T-helper 1 cell treated with Interleukin-12 subunit alpha and Interleukin-12 subunit beta and Interleukin-4 antibody, amounts not matched to agents 30 μg/mL and 1 μg/mL, for 36 hours (primary cell): ENCODE results near the gene NT5DC2.

Source experiments
- H3K27ac Mint-ChIP-seq: one replicate; pipeline ENCODE4 v1.8.0; 2021; ENCODE audit warnings: mild to moderate bottlenecking, mixed read lengths
- H3K27me3 Mint-ChIP-seq: one replicate; pipeline ENCODE4 v1.8.0; 2021; ENCODE audit warnings: low read depth, mixed read lengths
- H3K36me3 Mint-ChIP-seq: one replicate; pipeline ENCODE4 v1.8.0; 2021; ENCODE audit warnings: low read depth, mixed read lengths
- H3K4me1 Mint-ChIP-seq: one replicate; pipeline ENCODE4 v1.8.0; 2021; ENCODE audit warnings: low read depth, mixed read lengths
- H3K4me3 Mint-ChIP-seq: one replicate; pipeline ENCODE4 v1.8.0; 2021; ENCODE audit warnings: mild to moderate bottlenecking, moderate library complexity, mixed read lengths
- H3K9me3 Mint-ChIP-seq: one replicate; pipeline ENCODE4 v1.8.0; 2021; ENCODE audit warnings: mixed read lengths

NT5DC2 gene

GRCh38 chr3:52513281-52513680 lies 20.4 kb downstream of the NT5DC2 start:
- no peaks in the 10 kb centered on the region for H3K9me3 Mint-ChIP-seq
- no peak overlapping the region for H3K27ac Mint-ChIP-seq
- no peaks in the 10 kb centered on the region for H3K4me1 Mint-ChIP-seq
- H3K27me3 Mint-ChIP-seq, result no peaks in the 10 kb centered on the region
- H3K4me3 Mint-ChIP-seq, result no peak overlapping the region
- no peaks in the 10 kb centered on the region for H3K36me3 Mint-ChIP-seq

GRCh38 chr3:52512727-52513126 lies 20.9 kb downstream of the NT5DC2 start:
- H3K27ac Mint-ChIP-seq, result no peak overlapping the region
- no peaks in the 10 kb centered on the region for H3K27me3 Mint-ChIP-seq
- H3K9me3 Mint-ChIP-seq, result no peaks in the 10 kb centered on the region
- H3K4me1 Mint-ChIP-seq, result no peaks in the 10 kb centered on the region
- H3K4me3 Mint-ChIP-seq, result no peak overlapping the region
- H3K36me3 Mint-ChIP-seq, result no peaks in the 10 kb centered on the region

GRCh38 chr3:52512105-52512504 lies 21.6 kb downstream of the NT5DC2 start:
- H3K4me3 Mint-ChIP-seq, result no peak overlapping the region
- no peak overlapping the region for H3K27ac Mint-ChIP-seq
- no peaks in the 10 kb centered on the region for H3K9me3 Mint-ChIP-seq
- H3K27me3 Mint-ChIP-seq, result no peaks in the 10 kb centered on the region
- no peaks in the 10 kb centered on the region for H3K4me1 Mint-ChIP-seq
- no peaks in the 10 kb centered on the region for H3K36me3 Mint-ChIP-seq

GRCh38 chr3:52511509-52511908 lies 22.1 kb downstream of the NT5DC2 start:
- Mint-ChIP-seq H3K4me3 (no peak overlapping the region), H3K27me3 (no peaks in the 10 kb centered on the region), H3K9me3 (no peaks in the 10 kb centered on the region), H3K4me1 (no peaks in the 10 kb centered on the region), H3K27ac (no peak overlapping the region), H3K36me3 (no peaks in the 10 kb centered on the region)

GRCh38 chr3:52509753-52510328 lies 23.8 kb downstream of the NT5DC2 start:
- Mint-ChIP-seq H3K4me1 (no peaks in the 10 kb centered on the region), H3K4me3 (no peak overlapping the region), H3K27me3 (no peaks in the 10 kb centered on the region), H3K36me3 (no peaks in the 10 kb centered on the region), H3K27ac (no peak overlapping the region), H3K9me3 (no peaks in the 10 kb centered on the region)

GRCh38 chr3:52507359-52507758 lies 26.3 kb downstream of the NT5DC2 start:
- Mint-ChIP-seq H3K27me3 (no peaks in the 10 kb centered on the region), H3K27ac (no peak overlapping the region), H3K9me3 (no peaks in the 10 kb centered on the region), H3K4me3 (no peak overlapping the region), H3K36me3 (no peaks in the 10 kb centered on the region), H3K4me1 (no peaks in the 10 kb centered on the region)

- Mint-ChIP-seq H3K27ac (no peak overlapping the region), H3K36me3 (no peaks in the 10 kb centered on the region), H3K27me3 (no peaks in the 10 kb centered on the region), H3K4me1 (no peaks in the 10 kb centered on the region), H3K9me3 (no peaks in the 10 kb centered on the region), H3K4me3 (no peak overlapping the region)
These were observed 27.2 kb downstream of the NT5DC2 start for GRCh38 chr3:52506266-52506966.

- H3K27ac Mint-ChIP-seq, result no peak overlapping the region
- H3K4me3 Mint-ChIP-seq, result no peak overlapping the region
- H3K9me3 Mint-ChIP-seq, result no peaks in the 10 kb centered on the region
- H3K36me3 Mint-ChIP-seq, result no peaks in the 10 kb centered on the region
- no peaks in the 10 kb centered on the region for H3K27me3 Mint-ChIP-seq
- H3K4me1 Mint-ChIP-seq, result no peaks in the 10 kb centered on the region
These were observed 28.7 kb downstream of the NT5DC2 start for GRCh38 chr3:52504977-52505376.

GRCh38 chr3:52503788-52504424 lies 29.8 kb downstream of the NT5DC2 start:
- no peak overlapping the region for H3K4me3 Mint-ChIP-seq
- H3K36me3 Mint-ChIP-seq, result no peaks in the 10 kb centered on the region
- H3K9me3 Mint-ChIP-seq, result no peaks in the 10 kb centered on the region
- no peaks in the 10 kb centered on the region for H3K27me3 Mint-ChIP-seq
- no peaks in the 10 kb centered on the region for H3K4me1 Mint-ChIP-seq
- H3K27ac Mint-ChIP-seq, result no peak overlapping the region

- Mint-ChIP-seq H3K4me3 (no peak overlapping the region), H3K9me3 (no peaks in the 10 kb centered on the region), H3K27ac (no peak overlapping the region), H3K36me3 (no peaks in the 10 kb centered on the region), H3K27me3 (no peaks in the 10 kb centered on the region), H3K4me1 (no peaks in the 10 kb centered on the region)
These were observed 30.8 kb downstream of the NT5DC2 start for GRCh38 chr3:52502808-52503350.

- Mint-ChIP-seq H3K36me3 (no peaks in the 10 kb centered on the region), H3K4me3 (no peak overlapping the region), H3K27me3 (no peaks in the 10 kb centered on the region), H3K9me3 (no peaks in the 10 kb centered on the region), H3K4me1 (peaks cover 2% of the 10 kb centered on the region), H3K27ac (no peak overlapping the region)
These were observed 31.7 kb downstream of the NT5DC2 start for GRCh38 chr3:52502001-52502400.

- H3K36me3 Mint-ChIP-seq, result no peaks in the 10 kb centered on the region
- H3K4me3 Mint-ChIP-seq, result no peak overlapping the region
- H3K27me3 Mint-ChIP-seq, result no peaks in the 10 kb centered on the region
- H3K4me1 Mint-ChIP-seq, result peaks cover 2% of the 10 kb centered on the region
- H3K27ac Mint-ChIP-seq, result no peak overlapping the region
- H3K9me3 Mint-ChIP-seq, result no peaks in the 10 kb centered on the region
These were observed 32.6 kb downstream of the NT5DC2 start for GRCh38 chr3:52501046-52501445.

GRCh38 chr3:52498137-52499054 lies 35.3 kb downstream of the NT5DC2 start:
- H3K4me1 Mint-ChIP-seq, result peaks cover 2% of the 10 kb centered on the region
- H3K27ac Mint-ChIP-seq, result no peak overlapping the region
- no peaks in the 10 kb centered on the region for H3K9me3 Mint-ChIP-seq
- H3K36me3 Mint-ChIP-seq, result no peaks in the 10 kb centered on the region
- H3K27me3 Mint-ChIP-seq, result no peaks in the 10 kb centered on the region
- H3K4me3 Mint-ChIP-seq, result no peak overlapping the region

GRCh38 chr3:52495777-52496602 lies 37.7 kb downstream of the NT5DC2 start:
- no peaks in the 10 kb centered on the region for H3K9me3 Mint-ChIP-seq
- no peaks in the 10 kb centered on the region for H3K27me3 Mint-ChIP-seq
- H3K4me1 Mint-ChIP-seq, result peaks cover 2% of the 10 kb centered on the region
- peaks cover 8% of the 10 kb centered on the region for H3K36me3 Mint-ChIP-seq
- H3K27ac Mint-ChIP-seq, result no peak overlapping the region
- H3K4me3 Mint-ChIP-seq, result no peak overlapping the region
